ENCODE results near the gene THSD4. TPM values are rescaled to one million over a fixed set of nuclear protein-coding genes. Genes with fewer than 3 reads are reported as not detected.

Gene THSD4
- total RNA-seq, 1 donor from 2014 or later, result 1.4 TPM

- Mint-ChIP-seq H3K36me3 (ENCODE audit: low read depth) (peaks cover 6% of the 10 kb centered on the region), H3K27ac (ENCODE audit: unreplicated experiment) (peak overlapping the region; percentile 70), H3K27me3 (ENCODE audit: low read depth) (no peaks in the 10 kb centered on the region), H3K9me3 (no peaks in the 10 kb centered on the region), H3K4me3 (no peak overlapping the region), H3K4me1 (peaks cover 5% of the 10 kb centered on the region)
- DNase-seq (ENCODE audit: low read depth, low spot score), result no peak
- TF ChIP-seq CTCF (conservative IDR thresholded peaks at IDR 0.05), result no peak
Measured at GRCh38 chr15:71215126-71215894, 100.0 kb downstream of the THSD4 start.

GRCh38 chr15:71218272-71218805 is 103.1 kb downstream of the THSD4 start:
- Mint-ChIP-seq H3K36me3 (ENCODE audit: low read depth) (peaks cover 6% of the 10 kb centered on the region), H3K4me1 (peaks cover 5% of the 10 kb centered on the region), H3K9me3 (peaks cover 3% of the 10 kb centered on the region), H3K27ac (ENCODE audit: unreplicated experiment) (peak overlapping the region; percentile 19), H3K27me3 (ENCODE audit: low read depth) (no peaks in the 10 kb centered on the region), H3K4me3 (no peak overlapping the region)
- TF ChIP-seq CTCF (conservative IDR thresholded peaks at IDR 0.05), result no peak
- DNase-seq (ENCODE audit: low read depth, low spot score), result no peak

GRCh38 chr15:71219101-71219500 is 103.8 kb downstream of the THSD4 start:
- Mint-ChIP-seq H3K36me3 (ENCODE audit: low read depth) (peaks cover 6% of the 10 kb centered on the region), H3K4me3 (no peak overlapping the region)

GRCh38 chr15:71219645-71220044 is 104.4 kb downstream of the THSD4 start:
- no peaks in the 10 kb centered on the region for H3K27me3 Mint-ChIP-seq (ENCODE audit: low read depth)
- peaks cover 14% of the 10 kb centered on the region for H3K4me1 Mint-ChIP-seq
- peaks cover 5% of the 10 kb centered on the region for H3K9me3 Mint-ChIP-seq
- H3K27ac Mint-ChIP-seq (ENCODE audit: unreplicated experiment), result no peak overlapping the region
- DNase-seq (ENCODE audit: low read depth, low spot score), result no peak
- H3K4me3 Mint-ChIP-seq, result no peak overlapping the region
- H3K36me3 Mint-ChIP-seq (ENCODE audit: low read depth), result peaks cover 6% of the 10 kb centered on the region
- no peak for TF ChIP-seq CTCF (conservative IDR thresholded peaks at IDR 0.05)

More at GRCh38 chr15:71219101-71219500, 103.8 kb downstream of the THSD4 start:
- no peak for TF ChIP-seq CTCF (conservative IDR thresholded peaks at IDR 0.05)
- Mint-ChIP-seq H3K27ac (ENCODE audit: unreplicated experiment) (no peak overlapping the region), H3K27me3 (ENCODE audit: low read depth) (no peaks in the 10 kb centered on the region), H3K9me3 (peaks cover 3% of the 10 kb centered on the region), H3K4me1 (peaks cover 12% of the 10 kb centered on the region)
- DNase-seq (ENCODE audit: low read depth, low spot score), result no peak

GRCh38 chr15:71220828-71221227 is 105.6 kb downstream of the THSD4 start:
- Mint-ChIP-seq H3K27ac (ENCODE audit: unreplicated experiment) (no peak overlapping the region), H3K36me3 (ENCODE audit: low read depth) (peaks cover 2% of the 10 kb centered on the region), H3K4me1 (peaks cover 24% of the 10 kb centered on the region), H3K27me3 (ENCODE audit: low read depth) (no peaks in the 10 kb centered on the region), H3K9me3 (peaks cover 6% of the 10 kb centered on the region), H3K4me3 (no peak overlapping the region)
- DNase-seq (ENCODE audit: low read depth, low spot score), result no peak
- no peak for TF ChIP-seq CTCF (conservative IDR thresholded peaks at IDR 0.05)
